22Rv1 (cell line): ENCODE measurements around the gene TAS2R43.

ENCODE experiments used
- CTCF ChIP-seq: fragments of 450-650 bp; IDR thresholded peaks from 2 replicates; pipeline ENCODE4 v1.5.1; 2017; ENCODE audit warnings: mild to moderate bottlenecking
- ZFX ChIP-seq: fragments of 450-650 bp; IDR thresholded peaks from 2 replicates; pipeline ENCODE4 v1.6.1; 2017; ENCODE audit warnings: antibody characterized with exemption, borderline replicate concordance

GRCh38 chr12:11105546-11105945 lies 13.4 kb upstream of the TAS2R43 start:
- TF ChIP-seq CTCF = no peak
- TF ChIP-seq ZFX = no peak
